Fibroblast of lung (primary cell): ENCODE measurements around the gene RPS8. TPM values are rescaled to one million over a fixed set of nuclear protein-coding genes. Genes with fewer than 3 reads are reported as not detected.

Experiments
- DNase-seq, 2 donors: peaks; one replicate each; pipeline versions ENCODE4 v3.0.0 to v3.0.0-alpha.2; 2010; ENCODE audit warnings: low read depth in 2 of 2
- H2AFZ ChIP-seq: 2 replicates; pipeline ENCODE4 v1.5.1; 2012; ENCODE audit warnings: low read length, control low read depth, inconsistent platforms
- H3K27ac ChIP-seq: 2 replicates; pipeline ENCODE4 v1.5.1; 2011; ENCODE audit warnings: low read length, control low read depth; ENCODE audit not compliant: insufficient read depth
- H3K27me3 ChIP-seq: 2 replicates; pipeline ENCODE4 v1.5.1; 2011; ENCODE audit warnings: mild to moderate bottlenecking, low read length; ENCODE audit not compliant: control insufficient read depth, insufficient read depth
- H3K36me3 ChIP-seq: 2 replicates; pipeline ENCODE4 v1.5.1; 2011; ENCODE audit warnings: low read length; ENCODE audit not compliant: control insufficient read depth, insufficient read depth
- H3K4me1 ChIP-seq: 2 replicates; pipeline ENCODE4 v1.5.1; 2011; ENCODE audit warnings: low read length; ENCODE audit not compliant: control insufficient read depth, insufficient read depth; ENCODE audit errors: extremely low read depth
- H3K4me2 ChIP-seq: 2 replicates; pipeline ENCODE4 v1.5.1; 2011; ENCODE audit warnings: low read length, control low read depth; ENCODE audit not compliant: insufficient read depth; ENCODE audit errors: extremely low read depth
- H3K4me3 ChIP-seq, 4 experiments: fragments of 200-600 bp in 1 of 4; sonication (generic) in 1 of 4; replicated peaks in 1 of 4; 2 replicates each; pipeline ENCODE4 v1.5.1; 2011 to 2016; ENCODE audit warnings: low read length in 4 of 4, low read depth in 3 of 4, mild to moderate bottlenecking in 3 of 4, control low read depth in 2 of 4, inconsistent platforms in 1 of 4, mixed read lengths in 1 of 4; ENCODE audit not compliant: insufficient read depth in 1 of 4; ENCODE audit errors: control extremely low read depth in 1 of 4
- H3K79me2 ChIP-seq: 2 replicates; pipeline ENCODE4 v1.5.1; 2012; ENCODE audit warnings: mild to moderate bottlenecking, low read length, inconsistent platforms; ENCODE audit not compliant: control insufficient read depth, insufficient read depth
- H3K9ac ChIP-seq: 2 replicates; pipeline ENCODE4 v1.5.1; 2011; ENCODE audit warnings: mild to moderate bottlenecking, low read length, control low read depth; ENCODE audit not compliant: insufficient read depth
- H3K9me3 ChIP-seq: 2 replicates; pipeline ENCODE4 v1.5.1; 2012; ENCODE audit warnings: low read depth, low read length; ENCODE audit not compliant: control insufficient read depth, insufficient read depth
- H4K20me1 ChIP-seq: 2 replicates; pipeline ENCODE4 v1.5.1; 2011; ENCODE audit warnings: low read length; ENCODE audit not compliant: control insufficient read depth, insufficient read depth; ENCODE audit errors: extremely low read depth
- EZH2 ChIP-seq: IDR thresholded peaks from 2 replicates; pipeline ENCODE4 v1.5.1; 2012; ENCODE audit warnings: low read length, control low read depth, mild to moderate bottlenecking; ENCODE audit errors: missing control alignments
- polyA plus RNA-seq, 2 donors: library from polyadenylated mRNA; depleted of rRNA in 1 of 2; stranded (reverse) in 1 of 2; unstranded in 1 of 2; fragments of >200 nt; gene quantifications; 2 replicates each; pipeline ENCODE4 v1.2.1, GENCODE V29; 2011 to 2012; ENCODE audit warnings: missing spikeins in 1 of 2
- total RNA-seq: library from RNA; depleted of rRNA; stranded (reverse); fragments of >200 nt; gene quantifications from 2 replicates; pipeline ENCODE4 v1.2.1, GENCODE V29; 2014
- TF ChIP-seq, protein P1 (sequence below), 2 donors: IDR thresholded peaks in 1 of 2; conservative IDR thresholded peaks in 1 of 2; 1 replicate in 1 of 2; 2 replicates in 1 of 2; pipeline ENCODE4 v1.5.1; 2011 to 2012; ENCODE audit warnings: low read length in 2 of 2, control low read depth in 1 of 2, inconsistent platforms in 1 of 2, low read depth in 1 of 2, mild to moderate bottlenecking in 1 of 2

The RPS8 gene
- total and polyA plus RNA-seq, 2 donors (not counting 1 experiment from before 2014, with no cell fraction given), result 1,373 to 2,098 TPM

DNA sequence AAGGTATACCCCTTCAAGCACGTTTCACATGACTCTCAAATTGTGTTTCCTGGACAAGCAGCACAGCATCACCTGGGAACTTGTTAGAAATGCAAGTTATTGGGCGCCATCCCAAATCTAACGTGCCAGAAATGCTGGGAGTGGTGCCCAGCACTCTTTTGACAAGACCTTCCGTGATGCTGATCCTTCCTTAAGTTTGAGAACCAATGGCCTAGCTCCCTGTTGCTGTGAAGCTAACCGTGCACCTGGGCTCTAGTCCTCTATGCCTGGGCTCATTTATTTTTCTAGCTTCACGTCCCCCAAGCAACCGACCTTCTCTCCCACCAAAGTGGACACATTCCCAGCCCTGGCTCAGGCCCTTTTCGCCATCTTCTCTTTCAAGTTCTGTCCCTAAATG is 8.4 kb downstream of the RPS8 start:
- H3K4me3 ChIP-seq, result peak overlapping the region in 2 of 4 experiments; percentile 24 to 40
- H3K9ac ChIP-seq, result peak overlapping the region; percentile 32
- no peaks in the 10 kb centered on the region for H3K9me3 ChIP-seq
- no peak overlapping the region for H3K27ac ChIP-seq
- peaks cover 8% of the 10 kb centered on the region for H3K4me1 ChIP-seq
- H2AFZ ChIP-seq, result peak overlapping the region; percentile 3
- no peaks in the 10 kb centered on the region for H4K20me1 ChIP-seq
- DNase-seq, result no peak
- H3K36me3 ChIP-seq, result peaks cover 11% of the 10 kb centered on the region
- TF ChIP-seq EZH2, result no peak
- TF ChIP-seq, protein P1, sequence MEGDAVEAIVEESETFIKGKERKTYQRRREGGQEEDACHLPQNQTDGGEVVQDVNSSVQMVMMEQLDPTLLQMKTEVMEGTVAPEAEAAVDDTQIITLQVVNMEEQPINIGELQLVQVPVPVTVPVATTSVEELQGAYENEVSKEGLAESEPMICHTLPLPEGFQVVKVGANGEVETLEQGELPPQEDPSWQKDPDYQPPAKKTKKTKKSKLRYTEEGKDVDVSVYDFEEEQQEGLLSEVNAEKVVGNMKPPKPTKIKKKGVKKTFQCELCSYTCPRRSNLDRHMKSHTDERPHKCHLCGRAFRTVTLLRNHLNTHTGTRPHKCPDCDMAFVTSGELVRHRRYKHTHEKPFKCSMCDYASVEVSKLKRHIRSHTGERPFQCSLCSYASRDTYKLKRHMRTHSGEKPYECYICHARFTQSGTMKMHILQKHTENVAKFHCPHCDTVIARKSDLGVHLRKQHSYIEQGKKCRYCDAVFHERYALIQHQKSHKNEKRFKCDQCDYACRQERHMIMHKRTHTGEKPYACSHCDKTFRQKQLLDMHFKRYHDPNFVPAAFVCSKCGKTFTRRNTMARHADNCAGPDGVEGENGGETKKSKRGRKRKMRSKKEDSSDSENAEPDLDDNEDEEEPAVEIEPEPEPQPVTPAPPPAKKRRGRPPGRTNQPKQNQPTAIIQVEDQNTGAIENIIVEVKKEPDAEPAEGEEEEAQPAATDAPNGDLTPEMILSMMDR (conservative IDR thresholded peaks at IDR 0.05 in 1 of 2, IDR thresholded peaks at IDR 0.05 in 1 of 2; ENCODE audit: low read depth in 1 of 2, low read length in 2 of 2), result no peak
- peak overlapping the region; percentile 37 for H3K4me2 ChIP-seq
- H3K27me3 ChIP-seq, result no peaks in the 10 kb centered on the region
- H3K79me2 ChIP-seq, result peaks cover 1% of the 10 kb centered on the region

DNA sequence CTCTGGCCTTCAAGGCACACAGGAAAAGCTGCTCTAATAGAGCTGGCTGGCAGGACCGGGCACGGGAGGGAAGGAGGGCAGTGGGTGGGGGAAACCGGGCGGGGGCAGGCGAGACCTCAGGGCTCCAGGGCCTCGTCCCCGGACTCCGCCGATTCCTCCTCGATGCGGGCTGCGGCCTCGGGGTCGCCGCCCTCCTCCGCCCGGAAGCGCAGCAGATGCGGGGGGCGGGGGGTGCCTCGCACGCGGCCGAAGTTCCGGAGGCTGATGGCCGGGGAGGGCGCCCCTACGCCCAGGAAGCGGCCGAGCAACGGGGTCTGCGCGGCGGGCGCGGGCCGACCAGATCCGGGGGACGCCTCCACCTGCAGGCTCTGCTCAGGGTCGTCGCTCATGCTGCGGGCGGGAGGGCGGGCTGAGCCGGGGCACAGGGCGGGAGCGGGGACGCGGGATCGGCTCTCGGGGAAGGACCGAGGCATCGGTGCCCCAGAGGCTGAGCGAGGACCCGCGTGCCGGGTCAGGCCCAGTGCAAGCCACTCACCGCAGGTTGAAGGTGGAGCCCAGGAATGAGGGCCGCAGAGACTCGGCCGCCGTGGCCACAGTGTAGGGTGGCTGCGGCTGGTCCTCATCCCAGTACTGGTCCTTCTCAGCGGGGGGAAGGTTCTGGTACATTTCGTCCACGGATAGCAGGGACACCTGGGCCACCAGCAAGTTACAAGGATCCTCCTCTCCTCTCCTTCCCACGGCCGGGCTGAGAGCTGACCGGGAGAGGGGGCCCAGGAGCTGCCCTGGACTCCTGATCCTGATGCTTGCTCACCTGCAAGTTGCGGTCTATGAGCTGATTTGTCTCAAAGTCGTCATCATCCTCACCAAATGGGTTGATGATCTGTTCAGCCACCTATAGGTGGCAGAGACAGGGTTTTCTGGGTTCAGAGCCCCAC is 9.0 kb downstream of the RPS8 start:
- Histone ChIP-seq H3K36me3 (peaks cover 10% of the 10 kb centered on the region), H3K27ac (no peak overlapping the region), H3K4me1 (peaks cover 8% of the 10 kb centered on the region), H4K20me1 (no peaks in the 10 kb centered on the region), H3K79me2 (no peaks in the 10 kb centered on the region), H2AFZ (peak overlapping the region; percentile 43), H3K4me2 (peak overlapping the region; percentile 37), H3K4me3 (peak overlapping the region in 2 of 4 experiments; percentile 24 to 40), H3K27me3 (no peaks in the 10 kb centered on the region), H3K9ac (peak overlapping the region; percentile 32), H3K9me3 (no peaks in the 10 kb centered on the region)
- no peak for DNase-seq
- TF ChIP-seq, protein P1 (conservative IDR thresholded peaks at IDR 0.05 in 1 of 2, IDR thresholded peaks at IDR 0.05 in 1 of 2; ENCODE audit: low read depth in 1 of 2, low read length in 2 of 2), result peak in 1 of 2 donors; percentile 14
- TF ChIP-seq EZH2, result no peak

DNA sequence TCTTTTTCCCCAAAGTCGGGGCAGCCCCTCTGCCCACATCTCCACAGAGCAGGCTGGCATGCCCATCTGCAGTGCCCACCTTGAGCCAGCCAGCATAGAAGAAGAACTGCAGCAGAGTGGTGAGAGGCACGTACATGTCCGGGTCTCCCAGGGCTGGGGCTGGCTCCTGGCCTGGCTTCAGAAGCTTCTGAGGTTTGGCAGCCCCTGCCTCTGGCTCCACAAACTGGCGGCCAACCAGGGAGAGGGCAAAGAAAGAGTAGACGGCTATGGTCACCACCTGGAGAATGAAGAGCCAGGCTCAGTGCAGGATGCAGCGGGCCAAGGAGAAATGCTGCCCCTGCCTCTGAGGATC is 9.7 kb downstream of the RPS8 start:
- peaks cover 6% of the 10 kb centered on the region for H3K36me3 ChIP-seq
- no peak overlapping the region for H3K4me3 ChIP-seq
- peaks cover 8% of the 10 kb centered on the region for H3K4me1 ChIP-seq
- H3K79me2 ChIP-seq, result no peaks in the 10 kb centered on the region
- H3K9me3 ChIP-seq, result no peaks in the 10 kb centered on the region
- TF ChIP-seq, protein P1 (conservative IDR thresholded peaks at IDR 0.05 in 1 of 2, IDR thresholded peaks at IDR 0.05 in 1 of 2; ENCODE audit: low read depth in 1 of 2, low read length in 2 of 2), result no peak
- TF ChIP-seq EZH2, result no peak
- H4K20me1 ChIP-seq, result no peaks in the 10 kb centered on the region
- H3K9ac ChIP-seq, result no peak overlapping the region
- H3K27me3 ChIP-seq, result no peaks in the 10 kb centered on the region
- H3K27ac ChIP-seq, result no peak overlapping the region
- no peak for DNase-seq
- H3K4me2 ChIP-seq, result no peak overlapping the region
- H2AFZ ChIP-seq, result no peak overlapping the region
